PC-3 (cell line): ENCODE measurements around the gene SP7.

ENCODE experiments used
- CTCF ChIP-seq: fragments of 300-600 bp; sonication (generic); conservative IDR thresholded peaks from 2 replicates; pipeline ENCODE4 v1.5.1; 2017; ENCODE audit warnings: antibody characterized with exemption, low read depth, mild to moderate bottlenecking, low read length
- EZH2phosphoT487 ChIP-seq: fragments of 300-600 bp; sonication (generic); IDR thresholded peaks from 2 replicates; pipeline ENCODE4 v1.6.1; 2018; ENCODE audit warnings: mild to moderate bottlenecking, antibody characterized with exemption, low read length, borderline replicate concordance

- TF ChIP-seq CTCF (peak; percentile 85), EZH2phosphoT487 (no peak)
These were observed 11.2 kb downstream of the SP7 start for GRCh38 chr12:53324779-53325510.
